ENCODE measurements around the gene MVK.

The MVK gene

GRCh38 chr12:109630815-109631214 lies 57.2 kb downstream of the MVK start:
- TF ChIP-seq, protein P1, sequence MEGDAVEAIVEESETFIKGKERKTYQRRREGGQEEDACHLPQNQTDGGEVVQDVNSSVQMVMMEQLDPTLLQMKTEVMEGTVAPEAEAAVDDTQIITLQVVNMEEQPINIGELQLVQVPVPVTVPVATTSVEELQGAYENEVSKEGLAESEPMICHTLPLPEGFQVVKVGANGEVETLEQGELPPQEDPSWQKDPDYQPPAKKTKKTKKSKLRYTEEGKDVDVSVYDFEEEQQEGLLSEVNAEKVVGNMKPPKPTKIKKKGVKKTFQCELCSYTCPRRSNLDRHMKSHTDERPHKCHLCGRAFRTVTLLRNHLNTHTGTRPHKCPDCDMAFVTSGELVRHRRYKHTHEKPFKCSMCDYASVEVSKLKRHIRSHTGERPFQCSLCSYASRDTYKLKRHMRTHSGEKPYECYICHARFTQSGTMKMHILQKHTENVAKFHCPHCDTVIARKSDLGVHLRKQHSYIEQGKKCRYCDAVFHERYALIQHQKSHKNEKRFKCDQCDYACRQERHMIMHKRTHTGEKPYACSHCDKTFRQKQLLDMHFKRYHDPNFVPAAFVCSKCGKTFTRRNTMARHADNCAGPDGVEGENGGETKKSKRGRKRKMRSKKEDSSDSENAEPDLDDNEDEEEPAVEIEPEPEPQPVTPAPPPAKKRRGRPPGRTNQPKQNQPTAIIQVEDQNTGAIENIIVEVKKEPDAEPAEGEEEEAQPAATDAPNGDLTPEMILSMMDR (IDR thresholded peaks at IDR 0.05; ENCODE audit: control extremely low read depth, extremely low read depth, low read depth, missing control alignments) = no peak
- ChIA-PET POLR2A (no interaction called here), CTCF (no interaction called here)
- no peak for DNase-seq (ENCODE audit: extremely low spot score)

- CTCF ChIA-PET = no interaction called here
- no peak for DNase-seq (ENCODE audit: extremely low spot score)
- POLR2A ChIA-PET = no interaction called here
- TF ChIP-seq, protein P1 (IDR thresholded peaks at IDR 0.05; ENCODE audit: control extremely low read depth, extremely low read depth, low read depth, missing control alignments) = no peak
Measured at GRCh38 chr12:109631302-109631701, 57.7 kb downstream of the MVK start.

DNA sequence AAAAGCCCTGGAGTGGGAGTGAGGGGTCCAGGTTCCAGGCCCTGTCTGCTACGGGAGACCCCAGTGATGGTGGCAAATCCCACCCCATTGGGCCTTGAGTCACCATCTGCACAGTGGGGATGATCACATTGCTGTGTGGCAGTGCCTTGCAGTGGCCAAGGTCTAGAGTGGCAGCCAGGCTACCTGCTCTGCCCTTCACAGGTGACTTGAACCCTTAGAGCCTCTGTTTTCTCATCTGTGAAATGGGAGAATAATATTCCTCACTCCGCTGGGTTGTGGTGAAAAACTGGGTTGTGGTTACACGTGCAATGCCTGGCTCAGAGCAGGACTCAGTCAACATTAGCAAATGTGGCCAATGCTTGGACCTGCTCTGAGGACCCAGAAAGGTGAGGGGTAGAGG lies 58.2 kb downstream of the MVK start:
- TF ChIP-seq, protein P1 (IDR thresholded peaks at IDR 0.05; ENCODE audit: control extremely low read depth, extremely low read depth, low read depth, missing control alignments) = no peak
- CTCF ChIA-PET = no interaction called here
- POLR2A ChIA-PET = no interaction called here

DNA sequence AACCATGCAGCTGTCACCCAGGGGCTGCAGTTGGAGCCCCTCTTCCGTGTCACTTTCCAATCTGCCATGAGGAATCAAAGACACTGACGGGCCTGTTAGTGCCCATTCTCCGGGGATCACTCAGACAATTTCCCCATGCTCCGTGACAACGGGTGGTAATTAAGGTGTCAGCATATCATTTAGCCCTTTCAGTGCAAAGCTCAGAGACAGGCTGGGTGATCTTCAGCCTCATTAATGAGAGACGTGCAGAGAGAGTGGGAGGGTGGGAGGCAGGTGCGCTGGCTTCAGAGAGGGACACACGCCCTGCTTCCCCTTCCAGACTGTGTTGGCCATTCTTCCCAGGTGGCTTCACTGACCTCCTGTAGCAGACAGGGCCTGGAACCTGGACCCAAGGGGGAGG lies 58.7 kb downstream of the MVK start:
- ChIA-PET POLR2A (no interaction called here), CTCF (interaction anchor here (1.3 kb wide), 1 partner anchor 213 kb away, joined by 3 read pairs; no protein-coding TSS in a partner anchor)
- DNase-seq (ENCODE audit: extremely low spot score) = no peak
- TF ChIP-seq, protein P1 (IDR thresholded peaks at IDR 0.05; ENCODE audit: control extremely low read depth, extremely low read depth, low read depth, missing control alignments) = no peak

More for the DNA sequence above, 58.2 kb downstream of the MVK start:
- no peak for DNase-seq (ENCODE audit: extremely low spot score)

- TF ChIP-seq, protein P1 (IDR thresholded peaks at IDR 0.05; ENCODE audit: control extremely low read depth, extremely low read depth, low read depth, missing control alignments) = no peak
- no peak for DNase-seq (ENCODE audit: extremely low spot score)
- CTCF ChIA-PET = no interaction called here
- POLR2A ChIA-PET = no interaction called here
Measured at GRCh38 chr12:109635717-109636116, 62.1 kb downstream of the MVK start.

GRCh38 chr12:109637348-109637747 lies 63.8 kb downstream of the MVK start:
- DNase-seq (ENCODE audit: extremely low spot score) = no peak
- CTCF ChIA-PET = no interaction called here
- TF ChIP-seq, protein P1 (IDR thresholded peaks at IDR 0.05; ENCODE audit: control extremely low read depth, extremely low read depth, low read depth, missing control alignments) = no peak
- POLR2A ChIA-PET = interaction anchor here (0.5 kb wide), 1 partner anchor 217 kb away, joined by 4 read pairs; no protein-coding TSS in a partner anchor

GRCh38 chr12:109637996-109638395 lies 64.4 kb downstream of the MVK start:
- ChIA-PET POLR2A (interaction anchor here (0.5 kb wide), 1 partner anchor 216 kb away, joined by 4 read pairs; no protein-coding TSS in a partner anchor), CTCF (no interaction called here)
- TF ChIP-seq, protein P1 (IDR thresholded peaks at IDR 0.05; ENCODE audit: control extremely low read depth, extremely low read depth, low read depth, missing control alignments) = no peak

More at GRCh38 chr12:109637996-109638395, 64.4 kb downstream of the MVK start:
- DNase-seq (ENCODE audit: extremely low spot score) = no peak

Measured in GM10248 (cell line).